ENCODE data around the gene LRBA.

Gene LRBA

GRCh38 chr4:150342945-150343344, 672.1 kb downstream of the LRBA start:
- H3K27me3 ChIP-seq (ENCODE audit: control insufficient read depth, low read length) = no peaks in the 10 kb centered on the region
- no peak overlapping the region for H3K4me2 ChIP-seq (ENCODE audit: low read length)
- TF ChIP-seq EZH2phosphoT487 (IDR thresholded peaks at IDR 0.05; ENCODE audit: borderline replicate concordance, low read length) (no peak), CTCF (IDR thresholded peaks at IDR 0.05; ENCODE audit: low read depth, low read length, poor library complexity, severe bottlenecking) (no peak)
- H3K9me3 ChIP-seq (ENCODE audit: control insufficient read depth, insufficient read depth, low read length) = no peaks in the 10 kb centered on the region
- no peaks in the 10 kb centered on the region for H3K79me2 ChIP-seq (ENCODE audit: control insufficient read depth, low read length)
- H3K36me3 ChIP-seq (ENCODE audit: control insufficient read depth, low read length) = 0 out of 2 replicates have a peak, but pooled peaks cover 3% of the 10 kb centered on the region
- H4K20me1 ChIP-seq (ENCODE audit: control insufficient read depth, insufficient read depth, low read depth, low read length) = no peaks in the 10 kb centered on the region
- H3K27ac ChIP-seq (ENCODE audit: low read depth, low read length) = no peak overlapping the region
- H3K9me2 ChIP-seq (replicated peaks; ENCODE audit: control insufficient read depth, low read length) = no peaks in the 10 kb centered on the region
- H3F3A ChIP-seq (ENCODE audit: control insufficient read depth, insufficient read depth) = no peaks in the 10 kb centered on the region
- no peaks in the 10 kb centered on the region for H3K4me1 ChIP-seq (ENCODE audit: control insufficient read depth, low read length)
- no peak overlapping the region for H3K4me3 ChIP-seq (ENCODE audit: low read length)

- Histone ChIP-seq H3K27me3 (ENCODE audit: control insufficient read depth, low read length) (no peaks in the 10 kb centered on the region), H3K27ac (ENCODE audit: low read depth, low read length) (no peak overlapping the region), H3K9me3 (ENCODE audit: control insufficient read depth, insufficient read depth, low read length) (no peaks in the 10 kb centered on the region), H3K36me3 (ENCODE audit: control insufficient read depth, low read length) (no peaks in the 10 kb centered on the region), H3K4me2 (ENCODE audit: low read length) (no peak overlapping the region), H3K9me2 (replicated peaks; ENCODE audit: control insufficient read depth, low read length) (no peaks in the 10 kb centered on the region), H3K4me3 (ENCODE audit: low read length) (no peak overlapping the region), H3F3A (ENCODE audit: control insufficient read depth, insufficient read depth) (no peaks in the 10 kb centered on the region), H3K79me2 (ENCODE audit: control insufficient read depth, low read length) (no peaks in the 10 kb centered on the region), H3K4me1 (ENCODE audit: control insufficient read depth, low read length) (no peaks in the 10 kb centered on the region), H4K20me1 (ENCODE audit: control insufficient read depth, insufficient read depth, low read depth, low read length) (no peaks in the 10 kb centered on the region)
- no peak for TF ChIP-seq CTCF (IDR thresholded peaks at IDR 0.05; ENCODE audit: low read depth, low read length, poor library complexity, severe bottlenecking)
Observed at GRCh38 chr4:150337734-150338133, 677.4 kb downstream of the LRBA start.

GRCh38 chr4:150336676-150337412, 678.2 kb downstream of the LRBA start:
- Histone ChIP-seq H4K20me1 (ENCODE audit: control insufficient read depth, insufficient read depth, low read depth, low read length) (no peaks in the 10 kb centered on the region), H3K27ac (ENCODE audit: low read depth, low read length) (no peak overlapping the region), H3K36me3 (ENCODE audit: control insufficient read depth, low read length) (no peaks in the 10 kb centered on the region), H3K27me3 (ENCODE audit: control insufficient read depth, low read length) (no peaks in the 10 kb centered on the region), H3K79me2 (ENCODE audit: control insufficient read depth, low read length) (no peaks in the 10 kb centered on the region), H3K4me1 (ENCODE audit: control insufficient read depth, low read length) (no peaks in the 10 kb centered on the region), H3K9me3 (ENCODE audit: control insufficient read depth, insufficient read depth, low read length) (no peaks in the 10 kb centered on the region), H3K4me3 (ENCODE audit: low read length) (no peak overlapping the region), H3K9me2 (replicated peaks; ENCODE audit: control insufficient read depth, low read length) (no peaks in the 10 kb centered on the region), H3K4me2 (ENCODE audit: low read length) (no peak overlapping the region), H3F3A (ENCODE audit: control insufficient read depth, insufficient read depth) (no peaks in the 10 kb centered on the region)
- no peak for TF ChIP-seq CTCF (IDR thresholded peaks at IDR 0.05; ENCODE audit: low read depth, low read length, poor library complexity, severe bottlenecking)
